Neural crest cell (in vitro differentiated cells): ENCODE results near the gene GRIN1. TPM values are rescaled to one million over a fixed set of nuclear protein-coding genes. Genes with fewer than 3 reads are reported as not detected.

Experiments used
- DNase-seq: peaks from one replicate; pipeline ENCODE4 v3.0.0; 2021; ENCODE audit warnings: low read depth, mixed read lengths, low spot score
- H3K27ac Mint-ChIP-seq: one replicate; pipeline ENCODE4 v1.8.0; 2021; ENCODE audit warnings: mild to moderate bottlenecking, mixed read lengths; ENCODE audit not compliant: unreplicated experiment
- H3K27me3 Mint-ChIP-seq: 2 replicates; pipeline ENCODE4 v1.8.0; 2021; ENCODE audit warnings: low read depth, mild to moderate bottlenecking, mixed read lengths
- H3K36me3 Mint-ChIP-seq: 2 replicates; pipeline ENCODE4 v1.8.0; 2021; ENCODE audit warnings: low read depth, mild to moderate bottlenecking, mixed read lengths
- H3K4me1 Mint-ChIP-seq: 2 replicates; pipeline ENCODE4 v1.8.0; 2021; ENCODE audit warnings: mixed read lengths
- H3K4me3 Mint-ChIP-seq: one replicate; pipeline ENCODE4 v1.8.0; 2021; ENCODE audit warnings: mild to moderate bottlenecking, mixed read lengths
- H3K9me3 Mint-ChIP-seq: 2 replicates; pipeline ENCODE4 v1.8.0; 2021; ENCODE audit warnings: mixed read lengths
- total RNA-seq: library from RNA; stranded (reverse); gene quantifications from 2 replicates; pipeline ENCODE4 v1.2.1, GENCODE V29; 2021
- TF ChIP-seq, protein P1 (sequence below): fragments of 200-600 bp; sonication (generic); conservative IDR thresholded peaks from 2 replicates; pipeline ENCODE4 v1.5.0; 2021; ENCODE audit warnings: antibody characterized with exemption, mild to moderate bottlenecking

The GRIN1 gene
- total RNA-seq, 1 donor from 2014 or later, result 0.44 TPM

DNA sequence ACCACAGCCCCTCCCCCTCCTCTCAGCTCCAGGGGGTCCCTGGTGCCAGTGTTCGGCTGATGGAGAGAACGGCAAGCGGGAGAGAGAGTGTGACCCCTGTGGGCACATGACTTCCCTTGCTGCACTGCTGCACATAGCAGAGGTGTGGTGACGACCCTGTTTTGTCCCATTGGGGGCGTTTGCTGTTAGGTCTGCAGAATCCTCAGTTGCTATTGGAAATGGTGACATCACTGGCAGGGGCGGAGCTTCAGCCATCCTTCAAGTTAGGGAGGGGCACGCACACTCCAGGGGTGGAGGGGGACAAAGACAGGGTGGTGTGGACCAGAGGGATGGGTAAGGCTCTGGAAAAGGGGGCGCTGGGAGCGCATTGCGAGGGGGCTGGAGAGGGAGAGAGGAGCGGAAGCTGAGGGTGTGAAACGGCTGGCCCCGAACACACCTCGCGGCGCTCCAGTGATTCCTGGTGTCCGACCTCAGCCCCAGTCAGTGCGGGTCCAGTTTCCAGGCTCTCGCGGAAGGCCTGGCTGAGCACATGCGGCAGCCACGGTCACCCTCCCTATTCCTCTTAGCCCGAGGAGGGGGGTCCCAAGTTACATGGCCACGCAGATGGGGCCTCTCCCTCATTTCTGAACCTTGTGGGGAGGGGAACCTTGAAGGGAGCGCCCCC is 764 bp upstream of the GRIN1 start:
- TF ChIP-seq, protein P1, sequence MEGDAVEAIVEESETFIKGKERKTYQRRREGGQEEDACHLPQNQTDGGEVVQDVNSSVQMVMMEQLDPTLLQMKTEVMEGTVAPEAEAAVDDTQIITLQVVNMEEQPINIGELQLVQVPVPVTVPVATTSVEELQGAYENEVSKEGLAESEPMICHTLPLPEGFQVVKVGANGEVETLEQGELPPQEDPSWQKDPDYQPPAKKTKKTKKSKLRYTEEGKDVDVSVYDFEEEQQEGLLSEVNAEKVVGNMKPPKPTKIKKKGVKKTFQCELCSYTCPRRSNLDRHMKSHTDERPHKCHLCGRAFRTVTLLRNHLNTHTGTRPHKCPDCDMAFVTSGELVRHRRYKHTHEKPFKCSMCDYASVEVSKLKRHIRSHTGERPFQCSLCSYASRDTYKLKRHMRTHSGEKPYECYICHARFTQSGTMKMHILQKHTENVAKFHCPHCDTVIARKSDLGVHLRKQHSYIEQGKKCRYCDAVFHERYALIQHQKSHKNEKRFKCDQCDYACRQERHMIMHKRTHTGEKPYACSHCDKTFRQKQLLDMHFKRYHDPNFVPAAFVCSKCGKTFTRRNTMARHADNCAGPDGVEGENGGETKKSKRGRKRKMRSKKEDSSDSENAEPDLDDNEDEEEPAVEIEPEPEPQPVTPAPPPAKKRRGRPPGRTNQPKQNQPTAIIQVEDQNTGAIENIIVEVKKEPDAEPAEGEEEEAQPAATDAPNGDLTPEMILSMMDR, result no peak
- no peaks in the 10 kb centered on the region for H3K36me3 Mint-ChIP-seq
- no peaks in the 10 kb centered on the region for H3K4me1 Mint-ChIP-seq
- DNase-seq, result no peak
- H3K9me3 Mint-ChIP-seq, result no peaks in the 10 kb centered on the region
- no peak overlapping the region for H3K27ac Mint-ChIP-seq
- no peak overlapping the region for H3K4me3 Mint-ChIP-seq
- peaks cover 94% of the 10 kb centered on the region for H3K27me3 Mint-ChIP-seq

DNA sequence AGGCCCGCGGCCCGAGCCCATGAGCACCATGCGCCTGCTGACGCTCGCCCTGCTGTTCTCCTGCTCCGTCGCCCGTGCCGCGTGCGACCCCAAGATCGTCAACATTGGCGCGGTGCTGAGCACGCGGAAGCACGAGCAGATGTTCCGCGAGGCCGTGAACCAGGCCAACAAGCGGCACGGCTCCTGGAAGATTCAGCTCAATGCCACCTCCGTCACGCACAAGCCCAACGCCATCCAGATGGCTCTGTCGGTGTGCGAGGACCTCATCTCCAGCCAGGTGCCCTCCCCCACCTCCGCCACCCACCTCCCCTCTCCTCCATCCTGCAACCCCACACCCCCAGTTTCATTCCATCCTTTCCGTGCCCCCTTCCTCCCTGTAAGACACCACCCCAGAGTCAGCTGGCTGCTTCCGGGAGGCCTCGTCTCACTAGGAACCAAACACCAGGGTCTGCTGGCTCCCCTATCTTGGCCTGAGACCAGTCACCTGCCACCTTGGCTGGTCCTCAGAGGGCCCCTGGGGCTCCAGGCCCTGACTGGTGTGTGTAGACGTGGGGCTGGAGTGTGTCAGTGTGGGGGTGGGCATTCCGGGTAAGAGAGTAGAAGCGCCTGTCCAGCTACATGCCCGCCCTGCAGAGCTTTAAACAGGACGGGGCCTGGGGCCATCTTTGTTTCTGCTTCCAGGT is 655 bp downstream of the GRIN1 start:
- Mint-ChIP-seq H3K4me3 (no peak overlapping the region), H3K4me1 (no peaks in the 10 kb centered on the region), H3K9me3 (no peaks in the 10 kb centered on the region), H3K27me3 (peaks cover 95% of the 10 kb centered on the region), H3K36me3 (no peaks in the 10 kb centered on the region), H3K27ac (no peak overlapping the region)
- DNase-seq, result no peak
- TF ChIP-seq, protein P1, result no peak

DNA sequence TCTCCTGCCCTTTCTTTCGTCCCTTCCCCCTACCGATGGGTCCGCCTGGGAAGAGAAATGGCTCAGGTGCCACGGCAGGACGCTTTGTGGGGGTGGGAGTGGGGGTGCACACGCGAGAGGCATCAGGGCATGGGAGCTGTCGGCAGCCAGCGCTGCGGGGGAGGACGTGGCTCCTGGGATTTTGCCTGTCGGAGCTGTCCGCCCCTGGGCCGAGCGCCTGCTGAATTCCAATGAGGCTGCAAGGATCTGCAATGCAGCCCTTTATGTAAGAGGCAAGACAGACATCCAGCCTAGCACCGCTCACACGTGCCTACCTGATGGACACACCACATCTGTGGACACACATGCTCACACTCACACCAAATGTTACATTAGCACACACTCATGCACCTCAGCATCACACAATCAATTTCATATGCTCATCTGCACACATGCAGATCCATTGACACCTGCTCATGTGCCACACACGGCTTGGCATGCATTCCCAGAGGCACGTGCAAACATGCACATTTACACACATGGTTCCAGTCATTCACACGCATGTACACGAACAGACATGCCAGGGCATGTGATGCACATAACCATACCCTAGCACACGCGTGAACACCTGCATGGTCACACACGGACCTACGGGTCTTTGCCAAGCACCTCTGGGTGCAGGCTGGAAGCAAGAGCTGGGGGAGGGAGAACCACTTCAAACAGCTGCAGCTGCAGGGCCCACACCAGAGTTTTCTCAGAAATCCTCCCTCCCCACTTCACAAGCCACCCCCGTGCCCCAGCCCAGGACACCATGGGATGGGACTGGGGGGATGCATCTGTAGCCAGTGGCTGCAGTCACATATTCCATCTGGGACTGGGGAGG is 1.4 kb downstream of the GRIN1 start:
- no peak for DNase-seq
- TF ChIP-seq, protein P1, result no peak
- peaks cover 87% of the 10 kb centered on the region for H3K27me3 Mint-ChIP-seq
- H3K4me1 Mint-ChIP-seq, result no peaks in the 10 kb centered on the region
- peak overlapping the region; percentile 25 for H3K4me3 Mint-ChIP-seq
- H3K9me3 Mint-ChIP-seq, result no peaks in the 10 kb centered on the region
- no peak overlapping the region for H3K27ac Mint-ChIP-seq
- no peaks in the 10 kb centered on the region for H3K36me3 Mint-ChIP-seq

DNA sequence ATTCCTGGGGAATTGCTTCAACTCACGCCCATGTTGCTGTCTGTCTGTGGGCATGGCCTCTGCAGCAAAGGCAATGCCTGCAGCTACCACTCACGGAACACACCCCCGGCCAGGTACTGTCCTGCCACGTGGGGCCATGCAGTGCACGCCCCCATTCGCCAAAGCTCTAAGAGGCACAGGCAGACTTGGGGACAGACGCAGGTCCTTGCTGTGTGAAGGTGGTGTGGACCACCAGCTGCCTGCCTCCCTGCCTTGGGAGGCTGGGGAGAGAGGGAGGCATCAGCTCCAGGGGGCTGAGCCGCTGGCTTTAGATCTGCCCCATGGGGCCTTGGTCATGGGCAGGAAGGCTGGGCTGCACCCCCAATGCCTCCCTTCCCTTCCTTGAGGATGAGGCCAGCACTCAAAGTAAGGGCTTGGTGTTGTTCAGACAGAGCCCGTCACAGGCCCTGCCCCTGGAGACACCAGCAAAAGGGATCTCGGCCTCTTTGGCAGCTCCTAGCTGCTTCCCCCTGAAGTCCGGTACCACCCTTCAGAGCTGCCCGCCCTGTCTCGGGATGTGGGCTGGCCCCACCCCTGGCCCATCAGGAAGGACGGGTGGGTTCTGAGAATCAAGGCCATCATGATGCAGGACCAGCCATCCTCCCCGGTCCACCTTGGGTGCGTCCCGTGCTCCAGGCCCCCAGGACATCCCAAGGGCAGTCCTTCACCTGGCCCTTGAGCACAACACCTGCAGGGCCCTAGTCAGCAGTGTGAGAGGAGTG is 2.3 kb downstream of the GRIN1 start:
- Mint-ChIP-seq H3K36me3 (no peaks in the 10 kb centered on the region), H3K27ac (no peak overlapping the region), H3K9me3 (no peaks in the 10 kb centered on the region), H3K4me3 (no peak overlapping the region), H3K27me3 (peaks cover 84% of the 10 kb centered on the region), H3K4me1 (no peaks in the 10 kb centered on the region)
- TF ChIP-seq, protein P1, result no peak
- DNase-seq, result no peak
